AG04450 (cell line): ENCODE data around the gene PLPP1. TPM values are rescaled to one million over a fixed set of nuclear protein-coding genes. Genes with fewer than 3 reads are reported as not detected.

ENCODE experiments used
- CTCF ChIA-PET: fragments of 300-600, 350-600 bp; formaldehyde crosslinking; extraction: SDS; loops from one replicate; lab custom pipeline; 2022; ENCODE audit warnings: antibody characterized with exemption, inconsistent platforms; lab: Charles Lee
- POLR2A ChIA-PET: fragments of 350-600 bp; formaldehyde crosslinking; extraction: SDS; loops from one replicate; lab custom pipeline; 2021; ENCODE audit warnings: antibody characterized with exemption, inconsistent platforms; lab: Yijun Ruan, JAX
- DNase-seq: peaks from one replicate; pipeline ENCODE4 v3.0.0-alpha.2; 2011; ENCODE audit warnings: low read depth, low spot score
- H3K27ac ChIP-seq: one replicate; pipeline ENCODE4 v1.5.1; 2012; ENCODE audit warnings: low read depth, low read length, control low read depth
- H3K27me3 ChIP-seq: one replicate; pipeline ENCODE4 v1.6.0; 2012; ENCODE audit warnings: low read length; ENCODE audit not compliant: control insufficient read depth, insufficient read depth
- H3K4me3 ChIP-seq: 2 replicates; pipeline ENCODE4 v1.5.1; 2011; ENCODE audit warnings: mild to moderate bottlenecking, low read depth, low read length, control low read depth
- H3K9me3 ChIP-seq: 2 replicates; pipeline ENCODE4 v1.5.1; 2012; ENCODE audit warnings: low read length; ENCODE audit not compliant: control insufficient read depth, insufficient read depth
- CTCF ChIP-seq: IDR thresholded peaks from 2 replicates; pipeline ENCODE4 v1.5.1; 2011; ENCODE audit warnings: low read depth, low read length, control low read depth, inconsistent platforms
- polyA plus RNA-seq: library from polyadenylated mRNA; depleted of rRNA; stranded (reverse); fragments of >200 nt; gene quantifications from 2 replicates; pipeline ENCODE4 v1.2.3, GENCODE V29; 2011

PLPP1 gene
- polyA plus RNA-seq, 1 experiment, result 54.9 TPM

GRCh38 chr5:55564721-55565120 lies 30.0 kb upstream of the PLPP1 start:
- H3K9me3 ChIP-seq, result no peaks in the 10 kb centered on the region
- H3K27ac ChIP-seq, result no peak overlapping the region
- no peak for TF ChIP-seq CTCF
- H3K27me3 ChIP-seq, result no peaks in the 10 kb centered on the region
- CTCF ChIA-PET, result interaction anchor here (0.6 kb wide), 1 partner anchor 900 kb away, joined by 4 read pairs; no protein-coding TSS in a partner anchor
- no peak overlapping the region for H3K4me3 ChIP-seq
- no peak for DNase-seq
- POLR2A ChIA-PET, result no interaction called here

GRCh38 chr5:55558484-55558883 lies 23.7 kb upstream of the PLPP1 start:
- no peaks in the 10 kb centered on the region for H3K27me3 ChIP-seq
- CTCF ChIA-PET, result no interaction called here
- DNase-seq, result no peak
- no peak for TF ChIP-seq CTCF
- no peak overlapping the region for H3K4me3 ChIP-seq
- H3K27ac ChIP-seq, result no peak overlapping the region
- POLR2A ChIA-PET, result no interaction called here
- H3K9me3 ChIP-seq, result 0 out of 2 replicates have a peak, but pooled peaks cover 2% of the 10 kb centered on the region

GRCh38 chr5:55557123-55557522 lies 22.4 kb upstream of the PLPP1 start:
- Histone ChIP-seq H3K4me3 (no peak overlapping the region), H3K9me3 (peaks cover 2% of the 10 kb centered on the region; the same call in 1 of the 2 replicates), H3K27ac (no peak overlapping the region), H3K27me3 (no peaks in the 10 kb centered on the region)
- no peak for TF ChIP-seq CTCF
- POLR2A ChIA-PET, result no interaction called here
- CTCF ChIA-PET, result no interaction called here
- DNase-seq, result no peak

GRCh38 chr5:55554585-55555202 lies 19.9 kb upstream of the PLPP1 start:
- TF ChIP-seq CTCF, result no peak
- ChIA-PET POLR2A (no interaction called here), CTCF (no interaction called here)
- no peak overlapping the region for H3K27ac ChIP-seq
- H3K27me3 ChIP-seq, result peaks cover 3% of the 10 kb centered on the region
- H3K9me3 ChIP-seq, result peaks cover 2% of the 10 kb centered on the region; the same call in 1 of the 2 replicates
- no peak for DNase-seq
- H3K4me3 ChIP-seq, result no peak overlapping the region

GRCh38 chr5:55551904-55552303 lies 17.1 kb upstream of the PLPP1 start:
- Histone ChIP-seq H3K4me3 (no peak overlapping the region), H3K9me3 (no peaks in the 10 kb centered on the region; the same call in 1 of the 2 replicates), H3K27ac (no peak overlapping the region), H3K27me3 (peaks cover 3% of the 10 kb centered on the region)
- TF ChIP-seq CTCF, result no peak
- CTCF ChIA-PET, result no interaction called here
- POLR2A ChIA-PET, result no interaction called here
- no peak for DNase-seq
